Thyroid gland (tissue), 4 donors: Measurements from ENCODE around the gene GRIFIN.

Experiments used
- CTCF ChIP-seq, 6 experiments: fragments of 200-600 bp in 3 of 6; fragments of 450-650 bp in 3 of 6; sonication (generic) in 3 of 6; IDR thresholded peaks; one replicate each; pipeline ENCODE4 v1.5.1; 2016 to 2019; ENCODE audit warnings: antibody characterized with exemption in 6 of 6, mild to moderate bottlenecking in 2 of 6, inconsistent platforms in 1 of 6, moderate library complexity in 1 of 6
- POLR2A ChIP-seq, 2 donors: fragments of 450-650 bp; IDR thresholded peaks; one replicate each; pipeline ENCODE4 v1.6.1; 2017; ENCODE audit warnings: antibody characterized with exemption in 2 of 2, mild to moderate bottlenecking in 2 of 2, moderate library complexity in 1 of 2

DNA sequence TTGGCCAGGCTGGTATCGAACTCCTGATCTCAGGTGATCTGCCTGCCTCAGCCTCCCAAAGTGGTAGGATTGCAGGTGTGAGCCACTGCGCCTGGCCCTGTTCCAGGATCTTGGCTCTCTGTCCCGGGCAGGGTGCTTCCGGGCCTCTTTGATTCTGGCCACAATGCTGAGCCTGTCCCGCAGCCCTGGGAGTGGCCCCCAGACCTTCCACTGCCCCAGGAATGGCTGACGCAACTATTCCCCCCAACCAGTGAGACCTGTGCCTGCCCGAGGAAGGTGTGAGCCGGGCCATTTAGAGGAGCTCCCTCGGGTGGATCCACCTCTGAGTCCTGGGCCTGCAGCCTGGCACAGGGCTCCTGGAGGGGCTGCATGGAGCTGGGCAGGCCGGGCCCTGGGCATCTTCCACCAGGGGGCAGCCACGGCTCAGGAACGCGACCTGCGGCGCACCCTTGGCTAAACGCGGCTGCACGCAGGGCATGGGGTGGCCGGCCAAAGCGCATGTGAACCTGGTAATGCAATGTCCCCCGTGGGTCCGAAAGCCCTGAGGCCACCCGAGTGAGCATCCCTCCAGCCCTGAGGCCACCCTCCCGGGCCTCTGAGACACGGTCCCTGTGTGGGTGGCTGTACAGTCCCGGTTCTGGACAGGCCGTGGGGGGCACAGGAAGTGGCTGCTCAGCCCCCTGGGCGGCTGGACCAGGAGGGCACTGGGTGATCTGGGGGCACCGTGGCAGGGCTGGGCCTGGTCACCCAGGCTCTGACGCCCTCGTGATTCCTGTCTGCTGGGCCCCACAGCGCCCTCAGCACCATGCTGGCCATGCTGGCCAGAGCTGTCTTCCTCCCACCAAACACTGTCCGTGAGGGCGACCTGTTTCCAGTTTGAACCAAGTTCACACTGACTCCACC, 24.8 kb downstream of the GRIFIN start:
- no peak for TF ChIP-seq POLR2A (IDR thresholded peaks at IDR 0.05)
- peak; percentile 75 to 90 (median 77) for TF ChIP-seq CTCF (IDR thresholded peaks at IDR 0.05)
